ENCODE data around the gene APLNR.

Gene APLNR

GRCh38 chr11:57273448-57274058, 36.5 kb upstream of the APLNR start:
- Histone ChIP-seq H3K27me3 (ENCODE audit: low read depth, low read length) (no peaks in the 10 kb centered on the region), H3K27ac (ENCODE audit: low read length) (no peak overlapping the region), H3K36me3 (ENCODE audit: control insufficient read depth in 1 of 2, insufficient read depth in 2 of 2, low read length in 2 of 2) (no peaks in the 10 kb centered on the region), H3K4me3 (ENCODE audit: low read depth in 1 of 2, low read length in 2 of 2) (no peak overlapping the region), H3K9me3 (ENCODE audit: control insufficient read depth in 1 of 2, low read length in 2 of 2) (peaks cover 6 to 13% of the 10 kb centered on the region in 2 donors), H3K4me1 (ENCODE audit: control insufficient read depth in 1 of 2, insufficient read depth in 2 of 2, low read length in 2 of 2) (peaks cover 6 to 9% of the 10 kb centered on the region in 2 donors)

GRCh38 chr11:57269571-57270021, 32.5 kb upstream of the APLNR start:
- Histone ChIP-seq H3K4me1 (ENCODE audit: control insufficient read depth in 1 of 2, insufficient read depth in 2 of 2, low read length in 2 of 2) (no peaks in the 10 kb centered on the region), H3K9me3 (ENCODE audit: control insufficient read depth in 1 of 2, low read length in 2 of 2) (peaks cover 6 to 13% of the 10 kb centered on the region in 2 donors), H3K27me3 (ENCODE audit: low read depth, low read length) (no peaks in the 10 kb centered on the region), H3K4me3 (ENCODE audit: low read depth in 1 of 2, low read length in 2 of 2) (no peak overlapping the region), H3K36me3 (ENCODE audit: control insufficient read depth in 1 of 2, insufficient read depth in 2 of 2, low read length in 2 of 2) (no peaks in the 10 kb centered on the region), H3K27ac (ENCODE audit: low read length) (no peak overlapping the region)

GRCh38 chr11:57266157-57266556, 29.1 kb upstream of the APLNR start:
- Histone ChIP-seq H3K4me1 (ENCODE audit: control insufficient read depth in 1 of 2, insufficient read depth in 2 of 2, low read length in 2 of 2) (no peaks in the 10 kb centered on the region), H3K36me3 (ENCODE audit: control insufficient read depth in 1 of 2, insufficient read depth in 2 of 2, low read length in 2 of 2) (no peaks in the 10 kb centered on the region), H3K27ac (ENCODE audit: low read length) (no peak overlapping the region), H3K27me3 (ENCODE audit: low read depth, low read length) (no peaks in the 10 kb centered on the region), H3K9me3 (ENCODE audit: control insufficient read depth in 1 of 2, low read length in 2 of 2) (no peaks in the 10 kb centered on the region), H3K4me3 (ENCODE audit: low read depth in 1 of 2, low read length in 2 of 2) (no peak overlapping the region)

- H3K4me3 ChIP-seq (ENCODE audit: low read depth in 1 of 2, low read length in 2 of 2), result no peak overlapping the region
- no peaks in the 10 kb centered on the region for H3K36me3 ChIP-seq (ENCODE audit: control insufficient read depth in 1 of 2, insufficient read depth in 2 of 2, low read length in 2 of 2)
- no peaks in the 10 kb centered on the region for H3K4me1 ChIP-seq (ENCODE audit: control insufficient read depth in 1 of 2, insufficient read depth in 2 of 2, low read length in 2 of 2)
- H3K27ac ChIP-seq (ENCODE audit: low read length), result no peak overlapping the region
- no peaks in the 10 kb centered on the region for H3K9me3 ChIP-seq (ENCODE audit: control insufficient read depth in 1 of 2, low read length in 2 of 2)
- H3K27me3 ChIP-seq (ENCODE audit: low read depth, low read length), result no peaks in the 10 kb centered on the region
Measured at GRCh38 chr11:57263351-57263750, 26.3 kb upstream of the APLNR start.

- H3K36me3 ChIP-seq (ENCODE audit: control insufficient read depth in 1 of 2, insufficient read depth in 2 of 2, low read length in 2 of 2), result no peaks in the 10 kb centered on the region
- no peaks in the 10 kb centered on the region for H3K27me3 ChIP-seq (ENCODE audit: low read depth, low read length)
- H3K9me3 ChIP-seq (ENCODE audit: control insufficient read depth in 1 of 2, low read length in 2 of 2), result peaks cover 0 to 2% of the 10 kb centered on the region in 2 donors
- H3K27ac ChIP-seq (ENCODE audit: low read length), result no peak overlapping the region
- H3K4me1 ChIP-seq (ENCODE audit: control insufficient read depth in 1 of 2, insufficient read depth in 2 of 2, low read length in 2 of 2), result no peaks in the 10 kb centered on the region
- H3K4me3 ChIP-seq (ENCODE audit: low read depth in 1 of 2, low read length in 2 of 2), result no peak overlapping the region
Measured at GRCh38 chr11:57262157-57262556, 25.1 kb upstream of the APLNR start.

GRCh38 chr11:57260937-57261783, 24.1 kb upstream of the APLNR start:
- no peak overlapping the region for H3K4me3 ChIP-seq (ENCODE audit: low read depth in 1 of 2, low read length in 2 of 2)
- no peaks in the 10 kb centered on the region for H3K27me3 ChIP-seq (ENCODE audit: low read depth, low read length)
- no peaks in the 10 kb centered on the region for H3K36me3 ChIP-seq (ENCODE audit: control insufficient read depth in 1 of 2, insufficient read depth in 2 of 2, low read length in 2 of 2)
- H3K27ac ChIP-seq (ENCODE audit: low read length), result no peak overlapping the region
- H3K4me1 ChIP-seq (ENCODE audit: control insufficient read depth in 1 of 2, insufficient read depth in 2 of 2, low read length in 2 of 2), result no peaks in the 10 kb centered on the region
- H3K9me3 ChIP-seq (ENCODE audit: control insufficient read depth in 1 of 2, low read length in 2 of 2), result peaks cover 0 to 10% of the 10 kb centered on the region in 2 donors

GRCh38 chr11:57256119-57256518, 19.1 kb upstream of the APLNR start:
- Histone ChIP-seq H3K27ac (ENCODE audit: low read length) (no peak overlapping the region), H3K9me3 (ENCODE audit: control insufficient read depth in 1 of 2, low read length in 2 of 2) (peaks cover 0 to 10% of the 10 kb centered on the region in 2 donors), H3K27me3 (ENCODE audit: low read depth, low read length) (no peaks in the 10 kb centered on the region), H3K4me1 (ENCODE audit: control insufficient read depth in 1 of 2, insufficient read depth in 2 of 2, low read length in 2 of 2) (peaks cover 0 to 4% of the 10 kb centered on the region in 2 donors), H3K4me3 (ENCODE audit: low read depth in 1 of 2, low read length in 2 of 2) (no peak overlapping the region), H3K36me3 (ENCODE audit: control insufficient read depth in 1 of 2, insufficient read depth in 2 of 2, low read length in 2 of 2) (peaks cover 0 to 4% of the 10 kb centered on the region in 2 donors)

GRCh38 chr11:57255618-57256017, 18.6 kb upstream of the APLNR start:
- Histone ChIP-seq H3K36me3 (ENCODE audit: control insufficient read depth in 1 of 2, insufficient read depth in 2 of 2, low read length in 2 of 2) (peaks cover 0 to 4% of the 10 kb centered on the region in 2 donors), H3K9me3 (ENCODE audit: control insufficient read depth in 1 of 2, low read length in 2 of 2) (peaks cover 0 to 10% of the 10 kb centered on the region in 2 donors), H3K4me1 (ENCODE audit: control insufficient read depth in 1 of 2, insufficient read depth in 2 of 2, low read length in 2 of 2) (peaks cover 0 to 4% of the 10 kb centered on the region in 2 donors), H3K27ac (ENCODE audit: low read length) (no peak overlapping the region), H3K27me3 (ENCODE audit: low read depth, low read length) (no peaks in the 10 kb centered on the region), H3K4me3 (ENCODE audit: low read depth in 1 of 2, low read length in 2 of 2) (no peak overlapping the region)

- Histone ChIP-seq H3K27ac (ENCODE audit: low read length) (no peak overlapping the region), H3K4me1 (ENCODE audit: control insufficient read depth in 1 of 2, insufficient read depth in 2 of 2, low read length in 2 of 2) (peaks cover 0 to 4% of the 10 kb centered on the region in 2 donors), H3K9me3 (ENCODE audit: control insufficient read depth in 1 of 2, low read length in 2 of 2) (peaks cover 0 to 10% of the 10 kb centered on the region in 2 donors), H3K4me3 (ENCODE audit: low read depth in 1 of 2, low read length in 2 of 2) (no peak overlapping the region), H3K27me3 (ENCODE audit: low read depth, low read length) (no peaks in the 10 kb centered on the region), H3K36me3 (ENCODE audit: control insufficient read depth in 1 of 2, insufficient read depth in 2 of 2, low read length in 2 of 2) (peaks cover 0 to 4% of the 10 kb centered on the region in 2 donors)
Measured at GRCh38 chr11:57254631-57255030, 17.6 kb upstream of the APLNR start.

- no peak overlapping the region for H3K27ac ChIP-seq (ENCODE audit: low read length)
- no peaks in the 10 kb centered on the region for H3K27me3 ChIP-seq (ENCODE audit: low read depth, low read length)
- peaks cover 3 to 14% of the 10 kb centered on the region in 2 donors for H3K4me1 ChIP-seq (ENCODE audit: control insufficient read depth in 1 of 2, insufficient read depth in 2 of 2, low read length in 2 of 2)
- peaks cover 0 to 3% of the 10 kb centered on the region in 2 donors for H3K9me3 ChIP-seq (ENCODE audit: control insufficient read depth in 1 of 2, low read length in 2 of 2)
- H3K4me3 ChIP-seq (ENCODE audit: low read depth in 1 of 2, low read length in 2 of 2), result no peak overlapping the region
- peaks cover 0 to 4% of the 10 kb centered on the region in 2 donors for H3K36me3 ChIP-seq (ENCODE audit: control insufficient read depth in 1 of 2, insufficient read depth in 2 of 2, low read length in 2 of 2)
Measured at GRCh38 chr11:57251491-57252104, 14.5 kb upstream of the APLNR start.

GRCh38 chr11:57251037-57251436, 14.0 kb upstream of the APLNR start:
- no peaks in the 10 kb centered on the region for H3K9me3 ChIP-seq (ENCODE audit: control insufficient read depth in 1 of 2, low read length in 2 of 2)
- H3K36me3 ChIP-seq (ENCODE audit: control insufficient read depth in 1 of 2, insufficient read depth in 2 of 2, low read length in 2 of 2), result peaks cover 0 to 4% of the 10 kb centered on the region in 2 donors
- H3K4me1 ChIP-seq (ENCODE audit: control insufficient read depth in 1 of 2, insufficient read depth in 2 of 2, low read length in 2 of 2), result peaks cover 3 to 14% of the 10 kb centered on the region in 2 donors
- no peaks in the 10 kb centered on the region for H3K27me3 ChIP-seq (ENCODE audit: low read depth, low read length)
- H3K4me3 ChIP-seq (ENCODE audit: low read depth in 1 of 2, low read length in 2 of 2), result no peak overlapping the region
- no peak overlapping the region for H3K27ac ChIP-seq (ENCODE audit: low read length)
